Measurements from ENCODE around the gene MCM3AP. TPM values are rescaled to one million over a fixed set of nuclear protein-coding genes. Genes with fewer than 3 reads are reported as not detected.

MCM3AP gene
- total RNA-seq, 1 donor = 64.8 TPM

GRCh38 chr21:46274797-46275390, 10.5 kb downstream of the MCM3AP start:
- Histone ChIP-seq H3K36me3 (ENCODE audit: insufficient read depth, low read length) (peaks cover 86% of the 10 kb centered on the region), H3K79me2 (ENCODE audit: insufficient read depth, low read length) (peaks cover 13% of the 10 kb centered on the region)

DNA sequence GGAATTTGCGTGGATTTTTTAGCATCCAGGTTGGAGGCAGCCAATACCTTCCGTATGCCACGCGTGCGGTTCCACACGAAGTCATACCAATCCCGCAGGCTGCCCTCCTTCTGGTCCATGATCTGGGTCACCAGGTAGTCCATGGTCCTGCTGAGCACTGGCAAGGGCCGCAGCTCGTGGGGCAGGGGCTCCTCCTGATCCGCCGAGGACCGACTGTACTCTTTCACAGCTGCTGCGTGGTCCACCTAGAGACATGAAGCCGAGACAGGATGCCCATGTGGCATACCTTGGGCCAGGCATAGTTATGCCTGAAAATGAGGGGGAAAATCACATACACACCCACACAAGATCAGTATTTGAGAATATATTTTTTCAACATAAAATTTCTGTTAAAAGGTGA, 12.1 kb downstream of the MCM3AP start:
- Histone ChIP-seq H3K4me1 (ENCODE audit: insufficient read depth, low read length) (no peaks in the 10 kb centered on the region), H3K4me2 (ENCODE audit: insufficient read depth, low read length) (no peak overlapping the region), H2AFZ (ENCODE audit: low read length) (no peak overlapping the region), H3K27ac (ENCODE audit: low read depth, low read length) (no peak overlapping the region), H4K20me1 (ENCODE audit: insufficient read depth, low read length) (peaks cover 9% of the 10 kb centered on the region), H3K27me3 (ENCODE audit: insufficient read depth, low read length) (no peaks in the 10 kb centered on the region), H3K79me2 (ENCODE audit: insufficient read depth, low read length) (peaks cover 6% of the 10 kb centered on the region), H3K4me3 (ENCODE audit: insufficient read depth, low read length) (no peak overlapping the region), H3K9me3 (ENCODE audit: low read depth, low read length) (no peaks in the 10 kb centered on the region), H3K36me3 (ENCODE audit: insufficient read depth, low read length) (peaks cover 91% of the 10 kb centered on the region)
- no peak for DNase-seq (ENCODE audit: insufficient read length, low spot score, missing footprints)
- TF ChIP-seq, protein P1, sequence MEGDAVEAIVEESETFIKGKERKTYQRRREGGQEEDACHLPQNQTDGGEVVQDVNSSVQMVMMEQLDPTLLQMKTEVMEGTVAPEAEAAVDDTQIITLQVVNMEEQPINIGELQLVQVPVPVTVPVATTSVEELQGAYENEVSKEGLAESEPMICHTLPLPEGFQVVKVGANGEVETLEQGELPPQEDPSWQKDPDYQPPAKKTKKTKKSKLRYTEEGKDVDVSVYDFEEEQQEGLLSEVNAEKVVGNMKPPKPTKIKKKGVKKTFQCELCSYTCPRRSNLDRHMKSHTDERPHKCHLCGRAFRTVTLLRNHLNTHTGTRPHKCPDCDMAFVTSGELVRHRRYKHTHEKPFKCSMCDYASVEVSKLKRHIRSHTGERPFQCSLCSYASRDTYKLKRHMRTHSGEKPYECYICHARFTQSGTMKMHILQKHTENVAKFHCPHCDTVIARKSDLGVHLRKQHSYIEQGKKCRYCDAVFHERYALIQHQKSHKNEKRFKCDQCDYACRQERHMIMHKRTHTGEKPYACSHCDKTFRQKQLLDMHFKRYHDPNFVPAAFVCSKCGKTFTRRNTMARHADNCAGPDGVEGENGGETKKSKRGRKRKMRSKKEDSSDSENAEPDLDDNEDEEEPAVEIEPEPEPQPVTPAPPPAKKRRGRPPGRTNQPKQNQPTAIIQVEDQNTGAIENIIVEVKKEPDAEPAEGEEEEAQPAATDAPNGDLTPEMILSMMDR (IDR thresholded peaks at IDR 0.05; ENCODE audit: extremely low read depth, low read depth, low read length) = no peak

More at GRCh38 chr21:46274797-46275390, 10.5 kb downstream of the MCM3AP start:
- TF ChIP-seq, protein P1 (IDR thresholded peaks at IDR 0.05; ENCODE audit: extremely low read depth, low read depth, low read length) = no peak
- no peak overlapping the region for H2AFZ ChIP-seq (ENCODE audit: low read length)
- H3K27ac ChIP-seq (ENCODE audit: low read depth, low read length) = no peak overlapping the region
- peaks cover 12% of the 10 kb centered on the region for H4K20me1 ChIP-seq (ENCODE audit: insufficient read depth, low read length)
- H3K27me3 ChIP-seq (ENCODE audit: insufficient read depth, low read length) = no peaks in the 10 kb centered on the region
- H3K4me3 ChIP-seq (ENCODE audit: insufficient read depth, low read length) = no peak overlapping the region
- no peaks in the 10 kb centered on the region for H3K9me3 ChIP-seq (ENCODE audit: low read depth, low read length)
- no peak overlapping the region for H3K4me2 ChIP-seq (ENCODE audit: insufficient read depth, low read length)
- no peaks in the 10 kb centered on the region for H3K4me1 ChIP-seq (ENCODE audit: insufficient read depth, low read length)
- DNase-seq (ENCODE audit: insufficient read length, low spot score, missing footprints) = no peak

DNA sequence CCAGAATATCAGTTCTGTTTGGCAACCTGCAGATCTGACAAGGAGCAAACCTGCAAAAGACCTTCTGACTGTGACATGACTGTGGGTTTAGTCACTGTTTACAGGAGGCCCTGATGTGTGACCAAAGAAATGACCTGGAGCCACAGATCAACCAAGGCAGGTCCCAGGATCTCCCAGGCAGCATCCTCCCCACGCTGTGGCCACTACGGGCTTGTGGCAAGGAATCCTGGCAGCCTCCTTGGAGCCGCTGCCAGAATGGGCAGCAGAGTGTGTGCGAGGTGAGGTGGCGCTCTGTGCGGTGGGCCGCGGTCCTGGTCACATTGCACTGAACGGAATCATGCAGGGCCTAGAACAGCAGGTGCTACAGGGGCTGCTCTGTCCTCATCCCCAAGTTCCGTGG, 15.9 kb downstream of the MCM3AP start:
- Histone ChIP-seq H3K4me1 (ENCODE audit: insufficient read depth, low read length) (no peaks in the 10 kb centered on the region), H3K4me3 (ENCODE audit: insufficient read depth, low read length) (no peak overlapping the region), H3K79me2 (ENCODE audit: insufficient read depth, low read length) (no peaks in the 10 kb centered on the region), H3K36me3 (ENCODE audit: insufficient read depth, low read length) (peaks cover 91% of the 10 kb centered on the region), H4K20me1 (ENCODE audit: insufficient read depth, low read length) (peaks cover 11% of the 10 kb centered on the region), H3K9me3 (ENCODE audit: low read depth, low read length) (no peaks in the 10 kb centered on the region), H3K4me2 (ENCODE audit: insufficient read depth, low read length) (no peak overlapping the region), H3K27me3 (ENCODE audit: insufficient read depth, low read length) (no peaks in the 10 kb centered on the region), H2AFZ (ENCODE audit: low read length) (no peak overlapping the region), H3K27ac (ENCODE audit: low read depth, low read length) (no peak overlapping the region)
- DNase-seq (ENCODE audit: insufficient read length, low spot score, missing footprints) = no peak
- TF ChIP-seq, protein P1 (IDR thresholded peaks at IDR 0.05; ENCODE audit: extremely low read depth, low read depth, low read length) = no peak

GRCh38 chr21:46268371-46268770, 17.0 kb downstream of the MCM3AP start:
- no peaks in the 10 kb centered on the region for H3K9me3 ChIP-seq (ENCODE audit: low read depth, low read length)
- H3K4me2 ChIP-seq (ENCODE audit: insufficient read depth, low read length) = no peak overlapping the region
- H3K4me3 ChIP-seq (ENCODE audit: insufficient read depth, low read length) = no peak overlapping the region
- peaks cover 91% of the 10 kb centered on the region for H3K36me3 ChIP-seq (ENCODE audit: insufficient read depth, low read length)
- TF ChIP-seq, protein P1 (IDR thresholded peaks at IDR 0.05; ENCODE audit: extremely low read depth, low read depth, low read length) = no peak
- H3K4me1 ChIP-seq (ENCODE audit: insufficient read depth, low read length) = no peaks in the 10 kb centered on the region
- H3K27ac ChIP-seq (ENCODE audit: low read depth, low read length) = no peak overlapping the region
- DNase-seq (ENCODE audit: insufficient read length, low spot score, missing footprints) = no peak
- H3K79me2 ChIP-seq (ENCODE audit: insufficient read depth, low read length) = no peaks in the 10 kb centered on the region
- no peak overlapping the region for H2AFZ ChIP-seq (ENCODE audit: low read length)
- peaks cover 15% of the 10 kb centered on the region for H4K20me1 ChIP-seq (ENCODE audit: insufficient read depth, low read length)
- H3K27me3 ChIP-seq (ENCODE audit: insufficient read depth, low read length) = no peaks in the 10 kb centered on the region
